Activated T-helper 1 cell treated with Interleukin-2 at 50 U/mL for 16 hours (primary cell): Measurements from ENCODE around the gene ISLR2.
"Not testable (repeated sequence)": the region's sequence is repeated elsewhere in the genome, so short reads cannot be mapped to it uniquely, and the experiment has no call there.

ENCODE experiments used
- DNase-seq: peaks from one replicate; pipeline ENCODE4 v3.0.0-alpha.2; 2020; ENCODE audit warnings: low read depth

ISLR2 gene

GRCh38 chr15:74157868-74158827 lies 27.8 kb downstream of the ISLR2 start:
- no peak for DNase-seq

DNA sequence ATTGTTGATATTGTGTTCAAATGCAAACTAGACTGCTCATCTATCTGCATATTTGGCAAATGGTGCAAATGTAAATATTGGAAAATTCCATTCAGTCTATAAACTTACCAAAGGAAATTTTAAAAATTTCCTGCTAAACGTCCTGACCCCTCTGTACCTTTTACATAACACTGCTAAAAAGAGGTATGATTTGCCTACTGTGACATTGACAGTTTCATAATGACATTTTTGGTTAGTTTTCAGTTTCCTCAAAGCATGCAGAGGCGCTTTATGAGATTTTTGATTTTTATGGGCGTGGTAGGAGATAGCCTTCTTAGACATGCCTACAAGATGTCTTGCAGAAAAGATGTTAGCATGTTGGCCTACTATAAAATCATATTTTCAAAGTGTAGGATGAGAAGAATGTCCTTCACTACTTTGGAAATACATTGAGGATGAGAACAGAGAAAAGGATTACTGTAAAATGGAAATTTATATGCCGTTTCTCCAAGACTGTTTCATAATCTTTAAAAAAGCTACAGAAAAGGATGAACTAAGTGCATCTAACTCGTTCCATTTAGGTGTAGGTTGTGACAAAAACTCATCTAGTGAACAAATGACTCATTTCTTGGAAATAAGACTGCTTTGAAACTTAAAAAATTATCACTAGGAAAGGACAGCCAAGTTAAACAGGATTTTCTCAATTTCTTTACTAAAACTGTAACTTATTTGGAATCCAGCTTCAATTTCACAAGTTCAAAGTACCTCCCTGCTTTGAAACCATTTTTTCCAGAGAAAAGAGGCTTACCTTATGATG lies 28.7 kb downstream of the ISLR2 start:
- DNase-seq = no peak

GRCh38 chr15:74159773-74160172 lies 29.4 kb downstream of the ISLR2 start:
- DNase-seq = no peak

GRCh38 chr15:74160390-74160789 lies 30.0 kb downstream of the ISLR2 start:
- DNase-seq = not testable (repeated sequence)

- DNase-seq = not testable (repeated sequence)
Observed at GRCh38 chr15:74162195-74162536, 31.8 kb downstream of the ISLR2 start.

DNA sequence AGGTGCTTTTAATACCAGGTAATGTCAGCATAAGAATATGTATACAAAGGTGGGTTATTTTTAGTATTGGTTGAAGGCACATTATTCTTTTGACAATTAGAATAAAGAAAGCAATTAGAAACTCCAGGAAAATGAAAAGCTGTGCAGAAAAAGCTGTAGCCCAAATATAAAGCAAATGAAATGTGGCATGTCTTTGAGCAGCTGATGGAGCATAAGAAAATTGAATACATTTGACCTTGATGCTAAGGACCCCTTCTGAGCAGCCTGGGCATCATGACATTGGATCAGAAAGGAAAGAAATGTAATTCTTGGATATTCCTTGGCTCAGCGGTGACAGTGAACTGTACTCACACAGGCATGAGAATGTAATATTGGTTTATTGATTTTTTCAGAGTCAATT lies 35.1 kb downstream of the ISLR2 start:
- no peak for DNase-seq

DNA sequence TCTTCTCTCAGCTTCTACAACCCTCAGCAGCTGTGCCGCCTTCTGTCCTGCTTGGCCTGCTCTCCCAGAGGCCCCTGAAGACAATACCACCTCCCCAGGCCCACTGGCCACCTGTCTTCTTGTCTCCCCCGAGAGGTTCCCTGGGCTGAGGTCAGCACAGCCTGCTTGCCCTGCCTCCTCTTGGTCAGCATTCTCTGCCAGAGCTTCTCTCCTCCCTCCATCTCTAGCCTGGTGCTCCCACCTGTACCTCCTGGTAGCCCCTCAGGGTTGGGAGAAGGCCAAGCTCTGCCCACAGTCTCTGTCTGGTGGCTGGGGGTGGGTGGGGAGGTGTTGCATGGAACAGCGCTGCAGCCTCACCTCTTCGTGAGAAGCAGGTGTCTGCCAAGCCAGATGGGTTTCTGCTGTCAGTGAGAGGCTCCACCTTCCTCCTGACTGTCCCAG lies 37.5 kb downstream of the ISLR2 start:
- DNase-seq = no peak

- DNase-seq = no peak
Observed at GRCh38 chr15:74168711-74169126, 38.3 kb downstream of the ISLR2 start.

DNA sequence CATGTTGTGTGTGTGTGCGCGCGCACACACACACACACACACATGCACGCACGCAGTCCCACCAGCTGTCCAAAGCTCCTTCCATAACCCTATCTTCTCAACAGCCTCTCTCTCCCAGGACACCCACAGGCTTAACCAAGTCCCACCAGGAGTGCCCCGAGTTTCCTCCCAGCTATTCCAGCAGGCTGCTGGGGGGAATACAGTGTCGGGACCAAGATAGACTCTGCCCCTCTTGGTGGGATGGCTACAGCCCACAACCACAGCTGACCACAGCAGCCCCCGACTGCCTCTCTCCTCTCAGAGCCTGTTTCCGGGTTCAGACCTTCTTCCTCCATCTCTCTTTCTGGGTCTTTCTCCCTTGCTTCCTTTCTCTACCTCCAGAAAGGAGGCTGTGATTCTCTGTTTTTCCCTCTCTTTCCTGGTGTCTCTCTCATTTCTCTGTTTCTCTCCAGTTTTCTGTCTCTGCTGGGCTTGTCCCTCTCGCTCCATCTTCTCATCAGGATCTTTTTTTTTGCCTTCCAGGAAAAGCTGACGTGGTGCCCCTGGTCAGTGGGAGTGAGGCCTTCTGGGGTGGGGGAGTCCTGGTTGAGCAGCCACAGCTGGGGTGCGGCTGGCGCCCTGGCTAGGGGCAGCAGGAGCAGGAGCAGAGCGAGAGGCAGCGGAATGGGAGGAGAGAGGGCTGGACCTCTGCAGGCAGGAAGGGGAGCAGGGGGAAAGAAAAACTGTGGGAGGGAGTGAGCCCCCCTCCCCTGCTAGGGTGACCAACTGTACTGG lies 39.9 kb downstream of the ISLR2 start:
- DNase-seq = no peak

DNA sequence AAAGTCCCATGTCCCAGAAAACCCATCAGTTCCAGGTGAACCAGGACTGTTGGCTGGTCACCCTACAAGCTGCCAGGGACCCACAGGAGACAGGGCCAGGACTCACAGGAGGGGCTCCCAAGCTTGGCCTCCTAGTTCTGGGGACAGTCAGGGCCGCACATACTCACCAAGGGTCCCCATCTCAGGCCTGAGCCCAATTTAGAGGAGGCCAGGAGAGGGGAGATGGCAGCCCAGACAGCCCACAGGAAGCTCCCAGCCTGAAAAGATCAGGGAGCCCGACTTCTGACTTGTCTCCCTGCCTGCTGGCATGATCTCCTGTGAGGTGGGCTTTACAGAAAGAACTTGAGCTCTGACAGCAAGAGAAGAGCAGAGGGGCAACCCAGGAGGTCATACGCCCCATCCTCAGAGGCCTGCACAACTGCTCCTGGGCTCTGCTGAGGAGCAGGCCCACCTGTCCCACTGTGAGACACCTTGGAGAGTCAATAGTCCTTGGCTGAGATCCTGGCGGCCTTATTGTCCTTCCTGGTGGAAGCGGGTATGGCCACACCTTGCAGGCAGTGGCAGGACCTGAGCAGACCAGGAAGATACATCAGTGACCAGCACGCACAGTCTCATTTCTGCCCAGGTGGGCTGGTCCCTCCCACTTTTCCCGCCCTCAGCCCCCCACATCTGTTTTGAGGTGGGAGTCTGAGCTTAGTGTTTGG lies 40.6 kb downstream of the ISLR2 start:
- no peak for DNase-seq

- DNase-seq = no peak
Observed at GRCh38 chr15:74171965-74172541, 41.7 kb downstream of the ISLR2 start.

DNA sequence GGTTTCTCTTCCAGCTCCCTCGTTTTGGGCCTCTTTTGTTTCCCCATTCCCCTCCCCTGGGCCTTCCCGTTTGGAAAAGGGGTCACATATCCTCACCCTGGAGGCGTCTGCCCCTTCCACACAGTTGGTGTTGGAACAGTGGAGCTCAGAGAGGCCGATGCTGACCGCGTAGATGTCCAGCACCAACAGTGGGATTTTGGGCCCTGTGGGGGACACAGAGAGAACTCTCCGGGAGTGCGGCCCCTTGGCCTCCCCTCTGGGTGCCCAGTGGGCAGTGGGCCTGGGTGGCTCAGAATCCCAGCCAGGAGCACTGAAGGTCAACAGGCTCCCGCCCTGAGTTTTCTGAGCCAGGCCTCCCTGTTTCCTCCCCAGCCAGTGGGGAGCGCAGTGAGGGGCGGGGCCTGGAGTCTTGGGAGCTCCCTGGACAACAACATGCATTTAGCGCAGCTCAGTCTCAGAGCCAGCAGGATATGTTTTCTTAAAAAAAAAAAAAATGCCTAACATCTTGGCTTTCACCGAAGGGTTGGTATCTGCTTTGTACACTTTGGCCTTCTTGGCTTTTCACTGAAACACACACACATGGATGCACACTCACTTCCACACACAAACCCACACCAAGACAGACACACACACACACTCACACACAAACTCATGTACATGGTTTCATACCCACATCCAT lies 42.5 kb downstream of the ISLR2 start:
- DNase-seq = no peak

DNA sequence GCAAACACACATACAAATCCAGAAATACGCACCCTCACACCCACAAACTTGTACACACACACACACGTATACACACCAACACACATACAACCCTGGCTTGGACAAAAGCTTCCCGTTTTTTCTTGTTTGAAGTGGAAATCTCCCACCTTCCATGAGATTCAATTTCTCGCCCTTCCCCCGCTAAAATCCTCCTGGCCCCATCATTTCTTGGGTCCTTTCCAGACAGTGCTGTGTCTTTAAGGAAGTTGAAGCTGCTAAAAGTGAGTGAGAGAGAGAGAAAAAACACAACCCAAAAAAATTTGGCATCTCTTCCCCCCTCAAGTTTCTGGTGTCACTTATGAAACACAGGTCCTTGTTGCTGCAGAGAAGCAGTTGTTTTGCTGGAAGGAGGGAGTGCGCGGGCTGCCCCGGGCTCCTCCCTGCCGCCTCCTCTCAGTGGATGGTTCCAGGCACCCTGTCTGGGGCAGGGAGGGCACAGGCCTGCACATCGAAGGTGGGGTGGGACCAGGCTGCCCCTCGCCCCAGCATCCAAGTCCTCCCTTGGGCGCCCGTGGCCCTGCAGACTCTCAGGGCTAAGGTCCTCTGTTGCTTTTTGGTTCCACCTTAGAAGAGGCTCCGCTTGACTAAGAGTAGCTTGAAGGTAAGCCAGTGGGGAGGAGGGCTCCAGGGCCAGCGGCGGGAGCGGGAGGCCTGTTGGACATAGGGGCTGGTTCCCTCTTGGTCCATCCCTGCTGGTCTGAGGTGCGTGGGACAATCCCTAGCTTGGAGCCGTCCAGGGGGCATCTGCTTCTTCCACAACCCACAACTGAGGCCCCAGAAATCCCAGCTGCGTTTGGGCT lies 43.2 kb downstream of the ISLR2 start, which contains the start of gene ISLR:
Gene ISLR, plus strand, starts transcription at position 331 of the 839 bp plus-strand sequence. CDS start 1,149 bp downstream, outside the sequence.
- DNase-seq = no peak

GRCh38 chr15:74174219-74174957 lies 44.0 kb downstream of the ISLR2 start:
- DNase-seq = no peak

- no peak for DNase-seq
Observed at GRCh38 chr15:74174958-74175253, 44.5 kb downstream of the ISLR2 start.

DNA sequence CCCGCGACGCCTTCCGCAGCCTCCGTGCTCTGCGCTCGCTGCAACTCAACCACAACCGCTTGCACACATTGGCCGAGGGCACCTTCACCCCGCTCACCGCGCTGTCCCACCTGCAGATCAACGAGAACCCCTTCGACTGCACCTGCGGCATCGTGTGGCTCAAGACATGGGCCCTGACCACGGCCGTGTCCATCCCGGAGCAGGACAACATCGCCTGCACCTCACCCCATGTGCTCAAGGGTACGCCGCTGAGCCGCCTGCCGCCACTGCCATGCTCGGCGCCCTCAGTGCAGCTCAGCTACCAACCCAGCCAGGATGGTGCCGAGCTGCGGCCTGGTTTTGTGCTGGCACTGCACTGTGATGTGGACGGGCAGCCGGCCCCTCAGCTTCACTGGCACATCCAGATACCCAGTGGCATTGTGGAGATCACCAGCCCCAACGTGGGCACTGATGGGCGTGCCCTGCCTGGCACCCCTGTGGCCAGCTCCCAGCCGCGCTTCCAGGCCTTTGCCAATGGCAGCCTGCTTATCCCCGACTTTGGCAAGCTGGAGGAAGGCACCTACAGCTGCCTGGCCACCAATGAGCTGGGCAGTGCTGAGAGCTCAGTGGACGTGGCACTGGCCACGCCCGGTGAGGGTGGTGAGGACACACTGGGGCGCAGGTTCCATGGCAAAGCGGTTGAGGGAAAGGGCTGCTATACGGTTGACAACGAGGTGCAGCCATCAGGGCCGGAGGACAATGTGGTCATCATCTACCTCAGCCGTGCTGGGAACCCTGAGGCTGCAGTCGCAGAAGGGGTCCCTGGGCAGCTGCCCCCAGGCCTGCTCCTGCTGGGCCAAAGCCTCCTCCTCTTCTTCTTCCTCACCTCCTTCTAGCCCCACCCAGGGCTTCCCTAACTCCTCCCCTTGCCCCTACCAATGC lies 45.1 kb downstream of the ISLR2 start:
- no peak for DNase-seq

DNA sequence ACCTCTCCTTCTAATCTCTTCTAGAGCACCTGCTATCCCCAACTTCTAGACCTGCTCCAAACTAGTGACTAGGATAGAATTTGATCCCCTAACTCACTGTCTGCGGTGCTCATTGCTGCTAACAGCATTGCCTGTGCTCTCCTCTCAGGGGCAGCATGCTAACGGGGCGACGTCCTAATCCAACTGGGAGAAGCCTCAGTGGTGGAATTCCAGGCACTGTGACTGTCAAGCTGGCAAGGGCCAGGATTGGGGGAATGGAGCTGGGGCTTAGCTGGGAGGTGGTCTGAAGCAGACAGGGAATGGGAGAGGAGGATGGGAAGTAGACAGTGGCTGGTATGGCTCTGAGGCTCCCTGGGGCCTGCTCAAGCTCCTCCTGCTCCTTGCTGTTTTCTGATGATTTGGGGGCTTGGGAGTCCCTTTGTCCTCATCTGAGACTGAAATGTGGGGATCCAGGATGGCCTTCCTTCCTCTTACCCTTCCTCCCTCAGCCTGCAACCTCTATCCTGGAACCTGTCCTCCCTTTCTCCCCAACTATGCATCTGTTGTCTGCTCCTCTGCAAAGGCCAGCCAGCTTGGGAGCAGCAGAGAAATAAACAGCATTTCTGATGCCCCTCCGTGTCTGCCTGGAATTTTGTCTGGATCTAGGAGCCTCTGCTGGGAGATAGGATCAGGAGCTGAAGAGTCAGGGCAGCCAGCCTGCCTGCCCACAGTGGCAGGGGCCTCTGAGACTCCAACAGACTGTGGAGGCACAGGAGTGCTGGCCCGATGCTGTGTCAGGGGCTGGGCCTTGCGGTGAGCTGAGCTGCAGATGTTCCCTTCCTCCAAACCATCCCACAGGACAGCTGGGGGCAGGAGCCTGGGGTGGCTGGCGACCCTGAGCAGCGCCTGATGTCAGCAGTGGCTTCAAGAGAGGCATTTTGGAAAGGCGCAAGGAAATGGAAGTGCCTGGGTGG lies 46.2 kb downstream of the ISLR2 start:
- no peak for DNase-seq
